Measurements from ENCODE around the gene FGFRL1. TPM values are rescaled to one million over a fixed set of nuclear protein-coding genes. Genes with fewer than 3 reads are reported as not detected.

FGFRL1 gene
- total and polyA plus RNA-seq, 2 of the 13 experiments (the other 11 are each of a cell fraction or from before 2014, with no cell fraction given), result 19.1 to 30.6 TPM

DNA sequence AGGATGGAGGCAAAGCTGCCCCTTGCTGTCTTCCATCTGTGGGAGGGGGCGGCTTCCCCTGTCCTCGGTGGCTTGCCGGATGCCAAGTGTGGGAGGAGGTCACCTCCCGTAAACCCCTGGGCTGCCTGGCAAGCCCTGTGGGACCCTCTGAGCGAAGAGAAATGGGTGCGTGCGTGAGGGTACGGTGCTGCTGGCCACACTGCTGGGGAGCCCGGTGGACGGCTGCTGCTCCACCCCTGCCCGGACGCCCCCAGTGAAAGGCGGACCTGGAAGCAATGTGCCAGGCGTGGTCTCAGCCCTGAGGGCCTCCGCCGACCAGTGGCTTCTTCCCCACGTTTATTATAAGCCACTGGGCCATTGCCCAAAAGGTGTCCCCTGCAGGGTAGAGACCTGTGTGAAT, 29.1 kb upstream of the FGFRL1 start:
- Histone ChIP-seq H3K79me2 (ENCODE audit: insufficient read depth, low read length) (no peaks in the 10 kb centered on the region), H3K4me3 (replicated peaks in 1 of 3; ENCODE audit: insufficient read depth in 1 of 3, low read depth in 2 of 3, low read length in 3 of 3) (no peak overlapping the region), H3K4me2 (ENCODE audit: low read depth, low read length) (no peak overlapping the region), H2AFZ (ENCODE audit: low read length) (no peak overlapping the region), H3K27ac (ENCODE audit: extremely low read length, insufficient read depth, low read length) (no peak overlapping the region), H4K20me1 (ENCODE audit: insufficient read depth, low read length) (no peaks in the 10 kb centered on the region), H3K9me3 (ENCODE audit: low read length) (no peaks in the 10 kb centered on the region), H3K9ac (ENCODE audit: insufficient read depth, low read depth, low read length) (no peak overlapping the region), H3K4me1 (ENCODE audit: insufficient read depth, low read length) (peaks cover 35% of the 10 kb centered on the region), H3K27me3 (ENCODE audit: control insufficient read depth in 1 of 2, insufficient read depth in 2 of 2, low read length in 2 of 2) (peaks cover under 1 to 10% of the 10 kb centered on the region in 2 experiments; a peak in 3 of 5 replicates), H3K36me3 (replicated peaks in 1 of 2; ENCODE audit: control insufficient read depth in 1 of 2, insufficient read depth in 2 of 2, low read length in 2 of 2) (no peaks in the 10 kb centered on the region)
- in situ Hi-C loops (cut with HindIII; ENCODE audit: extremely low pct_ligation_motif_present, low pct_unique_long_range_greater_than_20kb), result loop anchor here (10.0 kb wide), 1 partner anchor 167 kb away; no protein-coding TSS in a partner anchor
- FAIRE-seq, result no peak
- WGBS (ENCODE audit: low lambda C conversion rate), result 78% methylated on average over 13 of the region's 17 CpGs
- ATAC-seq, result no peak
- no TSS peak for BruUV-seq (replicated peaks)
- no peak for TF ChIP-seq HOXA3 (CRISPR knock-in tag; IDR thresholded peaks at IDR 0.05)
- TF ChIP-seq, protein P1, sequence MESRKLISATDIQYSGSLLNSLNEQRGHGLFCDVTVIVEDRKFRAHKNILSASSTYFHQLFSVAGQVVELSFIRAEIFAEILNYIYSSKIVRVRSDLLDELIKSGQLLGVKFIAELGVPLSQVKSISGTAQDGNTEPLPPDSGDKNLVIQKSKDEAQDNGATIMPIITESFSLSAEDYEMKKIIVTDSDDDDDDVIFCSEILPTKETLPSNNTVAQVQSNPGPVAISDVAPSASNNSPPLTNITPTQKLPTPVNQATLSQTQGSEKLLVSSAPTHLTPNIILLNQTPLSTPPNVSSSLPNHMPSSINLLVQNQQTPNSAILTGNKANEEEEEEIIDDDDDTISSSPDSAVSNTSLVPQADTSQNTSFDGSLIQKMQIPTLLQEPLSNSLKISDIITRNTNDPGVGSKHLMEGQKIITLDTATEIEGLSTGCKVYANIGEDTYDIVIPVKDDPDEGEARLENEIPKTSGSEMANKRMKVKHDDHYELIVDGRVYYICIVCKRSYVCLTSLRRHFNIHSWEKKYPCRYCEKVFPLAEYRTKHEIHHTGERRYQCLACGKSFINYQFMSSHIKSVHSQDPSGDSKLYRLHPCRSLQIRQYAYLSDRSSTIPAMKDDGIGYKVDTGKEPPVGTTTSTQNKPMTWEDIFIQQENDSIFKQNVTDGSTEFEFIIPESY (CRISPR knock-in tag; IDR thresholded peaks at IDR 0.05), result no peak
- TF ChIP-seq, protein P2, sequence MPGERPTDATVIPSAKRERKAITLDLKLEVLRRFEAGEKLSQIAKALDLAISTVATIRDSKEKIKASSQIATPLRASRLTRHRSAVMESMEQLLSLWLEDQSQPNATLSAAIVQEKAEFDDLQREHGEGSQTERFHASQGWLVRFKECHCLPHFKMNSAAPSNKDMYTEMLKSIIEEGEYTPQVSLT (CRISPR knock-in tag; IDR thresholded peaks at IDR 0.05; ENCODE audit: borderline replicate concordance, low read depth), result no peak
- DNase-seq (ENCODE audit: low spot score), result no peak
- CTCF ChIA-PET (ENCODE audit: low intra/inter-chr PET ratio, low total read pairs), result no interaction called here
- POLR2A ChIA-PET, result no interaction called here
- intact Hi-C loops (cut with micrococcal nuclease; ENCODE audit: unreplicated experiment), result no loop called here

DNA sequence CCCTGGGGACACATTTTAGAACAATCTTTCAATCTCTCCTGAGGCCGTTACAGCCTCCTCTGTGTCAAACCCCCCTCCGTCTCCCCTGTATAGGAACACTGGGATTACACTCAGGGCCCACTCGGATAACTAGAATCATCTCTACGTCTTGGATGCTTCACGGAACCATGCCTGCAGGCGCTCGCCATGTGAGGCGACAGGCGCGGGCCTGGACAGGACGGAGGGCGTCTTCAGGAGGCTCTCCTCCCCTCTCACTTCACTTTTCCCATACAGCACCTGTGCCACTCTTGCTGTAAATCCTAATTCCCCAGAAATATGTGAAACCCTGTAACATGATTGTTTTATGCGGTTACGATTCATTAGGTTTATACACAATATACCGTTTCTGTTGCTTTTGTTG, 28.6 kb upstream of the FGFRL1 start:
- no TSS peak for BruUV-seq (replicated peaks)
- Histone ChIP-seq H3K9ac (ENCODE audit: insufficient read depth, low read depth, low read length) (no peak overlapping the region), H3K36me3 (replicated peaks in 1 of 2; ENCODE audit: control insufficient read depth in 1 of 2, insufficient read depth in 2 of 2, low read length in 2 of 2) (no peaks in the 10 kb centered on the region), H3K79me2 (ENCODE audit: insufficient read depth, low read length) (no peaks in the 10 kb centered on the region), H3K27ac (ENCODE audit: extremely low read length, insufficient read depth, low read length) (no peak overlapping the region), H3K4me3 (replicated peaks in 1 of 3; ENCODE audit: insufficient read depth in 1 of 3, low read depth in 2 of 3, low read length in 3 of 3) (no peak overlapping the region), H4K20me1 (ENCODE audit: insufficient read depth, low read length) (no peaks in the 10 kb centered on the region), H3K9me3 (ENCODE audit: low read length) (no peaks in the 10 kb centered on the region), H2AFZ (ENCODE audit: low read length) (no peak overlapping the region), H3K4me1 (ENCODE audit: insufficient read depth, low read length) (peaks cover 37% of the 10 kb centered on the region), H3K27me3 (ENCODE audit: control insufficient read depth in 1 of 2, insufficient read depth in 2 of 2, low read length in 2 of 2) (peaks cover 0 to 10% of the 10 kb centered on the region in 2 experiments; a peak in 2 of 5 replicates), H3K4me2 (ENCODE audit: low read depth, low read length) (no peak overlapping the region)
- ATAC-seq (no peak), DNase-seq (ENCODE audit: low spot score) (no peak), FAIRE-seq (no peak)
- 82% methylated on average over 15 of the region's 15 CpGs for WGBS (ENCODE audit: low lambda C conversion rate)
- intact Hi-C loops (cut with micrococcal nuclease; ENCODE audit: unreplicated experiment) (no loop called here), in situ Hi-C loops (cut with HindIII; ENCODE audit: extremely low pct_ligation_motif_present, low pct_unique_long_range_greater_than_20kb) (loop anchor here (10.0 kb wide), 1 partner anchor 168 kb away; no protein-coding TSS in a partner anchor)
- POLR2A ChIA-PET, result no interaction called here
- CTCF ChIA-PET (ENCODE audit: low intra/inter-chr PET ratio, low total read pairs), result no interaction called here
- TF ChIP-seq EED (CRISPR knock-in tag; IDR thresholded peaks at IDR 0.05) (no peak), SETDB1 (CRISPR knock-in tag; IDR thresholded peaks at IDR 0.05; ENCODE audit: borderline replicate concordance) (no peak), XBP1 (CRISPR knock-in tag; IDR thresholded peaks at IDR 0.05) (no peak), ZNF552 (CRISPR knock-in tag; IDR thresholded peaks at IDR 0.05; ENCODE audit: borderline replicate concordance) (no peak), SOX13 (IDR thresholded peaks at IDR 0.05) (no peak), SOX13 (CRISPR knock-in tag; conservative IDR thresholded peaks at IDR 0.05 in 1 of 2, IDR thresholded peaks at IDR 0.05 in 1 of 2) (no peak), KLF6 (CRISPR knock-in tag; IDR thresholded peaks at IDR 0.05) (no peak)
- TF ChIP-seq, protein P3, sequence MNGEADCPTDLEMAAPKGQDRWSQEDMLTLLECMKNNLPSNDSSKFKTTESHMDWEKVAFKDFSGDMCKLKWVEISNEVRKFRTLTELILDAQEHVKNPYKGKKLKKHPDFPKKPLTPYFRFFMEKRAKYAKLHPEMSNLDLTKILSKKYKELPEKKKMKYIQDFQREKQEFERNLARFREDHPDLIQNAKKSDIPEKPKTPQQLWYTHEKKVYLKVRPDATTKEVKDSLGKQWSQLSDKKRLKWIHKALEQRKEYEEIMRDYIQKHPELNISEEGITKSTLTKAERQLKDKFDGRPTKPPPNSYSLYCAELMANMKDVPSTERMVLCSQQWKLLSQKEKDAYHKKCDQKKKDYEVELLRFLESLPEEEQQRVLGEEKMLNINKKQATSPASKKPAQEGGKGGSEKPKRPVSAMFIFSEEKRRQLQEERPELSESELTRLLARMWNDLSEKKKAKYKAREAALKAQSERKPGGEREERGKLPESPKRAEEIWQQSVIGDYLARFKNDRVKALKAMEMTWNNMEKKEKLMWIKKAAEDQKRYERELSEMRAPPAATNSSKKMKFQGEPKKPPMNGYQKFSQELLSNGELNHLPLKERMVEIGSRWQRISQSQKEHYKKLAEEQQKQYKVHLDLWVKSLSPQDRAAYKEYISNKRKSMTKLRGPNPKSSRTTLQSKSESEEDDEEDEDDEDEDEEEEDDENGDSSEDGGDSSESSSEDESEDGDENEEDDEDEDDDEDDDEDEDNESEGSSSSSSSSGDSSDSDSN (CRISPR knock-in tag; IDR thresholded peaks at IDR 0.05), result no peak

All from HepG2 (cell line).